GM12801 (cell line): Measurements from ENCODE around the gene AICDA.

Source experiments
- CTCF ChIP-seq: IDR thresholded peaks from one replicate; pipeline ENCODE4 v1.5.1; 2011; ENCODE audit warnings: control low read depth; ENCODE audit not compliant: insufficient read length; ENCODE audit errors: extremely low read depth

Gene AICDA

GRCh38 chr12:8589679-8590078, 23.0 kb downstream of the AICDA start:
- TF ChIP-seq CTCF = no peak

DNA sequence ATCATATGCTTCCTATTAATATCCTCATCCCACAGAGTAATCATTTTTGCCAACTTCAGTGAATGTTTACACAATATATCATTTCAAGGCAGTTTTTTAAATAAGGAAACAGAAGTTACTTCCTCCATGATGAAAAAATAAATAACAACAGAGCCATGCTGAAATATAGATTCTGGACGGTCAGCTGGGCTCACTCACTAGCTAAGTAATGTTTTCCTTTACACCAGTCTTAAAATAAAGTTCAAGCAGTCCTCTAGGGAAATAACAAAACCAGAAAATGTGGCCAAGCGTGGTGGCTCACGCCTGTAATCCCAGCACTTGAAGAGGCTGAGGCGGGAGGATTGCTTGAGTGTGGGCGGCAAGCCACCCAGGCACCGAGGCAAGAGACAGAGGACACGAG, 28.7 kb downstream of the AICDA start:
- no peak for TF ChIP-seq CTCF

DNA sequence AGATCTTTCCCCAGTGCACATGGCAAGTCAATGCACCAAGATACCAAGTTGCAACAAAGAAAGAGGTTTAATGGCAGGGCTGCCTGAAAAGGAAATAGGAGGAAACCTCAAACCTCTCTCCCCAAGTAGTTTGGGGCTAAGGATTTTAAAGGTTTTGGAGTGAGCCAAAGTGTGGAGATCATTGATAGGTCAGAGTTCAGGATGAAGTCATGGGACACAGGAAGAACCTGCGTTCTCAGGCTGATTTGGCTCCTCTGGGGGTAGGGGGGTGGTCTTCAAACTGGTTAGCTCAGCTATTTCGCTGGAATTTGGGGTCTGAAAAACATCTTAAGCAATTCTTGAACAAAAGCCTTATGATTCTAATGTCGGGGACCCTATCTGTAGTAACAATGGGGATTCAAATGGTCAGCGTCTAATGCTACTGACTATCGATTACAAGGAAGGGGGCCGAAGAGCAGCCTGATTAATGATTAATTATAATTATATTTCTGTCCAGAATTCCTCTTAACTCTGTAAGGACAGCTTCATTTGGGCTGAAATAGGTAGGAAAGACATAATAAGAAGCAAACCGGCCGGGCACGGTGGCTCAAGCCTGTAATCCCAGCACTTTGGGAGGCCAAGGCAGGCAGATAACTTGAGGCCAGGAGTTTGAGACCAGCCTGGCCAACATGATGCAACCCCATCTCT, 31.4 kb downstream of the AICDA start:
- no peak for TF ChIP-seq CTCF

DNA sequence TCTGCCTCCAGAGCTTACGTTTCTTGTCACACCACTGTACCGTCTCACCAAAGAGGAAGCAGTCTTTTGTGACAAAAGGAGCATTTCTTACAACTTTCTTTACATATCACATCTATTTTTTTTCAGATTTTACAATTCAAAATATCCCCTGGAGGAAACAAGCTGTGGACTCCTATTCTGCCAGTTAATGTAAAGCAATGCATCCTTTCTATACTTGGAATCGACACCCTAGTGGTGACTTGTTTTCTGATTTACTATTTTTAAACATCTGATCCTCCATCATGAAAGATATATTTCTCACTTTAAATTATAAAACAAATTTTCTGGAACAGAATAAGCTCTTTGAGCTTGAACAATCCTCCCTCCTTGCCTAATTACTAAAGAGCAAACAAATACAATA, 34.8 kb downstream of the AICDA start:
- TF ChIP-seq CTCF = no peak

- no peak for TF ChIP-seq CTCF
Measured at GRCh38 chr12:8572507-8572906, 40.2 kb downstream of the AICDA start.

- no peak for TF ChIP-seq CTCF
Measured at GRCh38 chr12:8566525-8566924, 46.1 kb downstream of the AICDA start.

GRCh38 chr12:8564656-8565055, 48.0 kb downstream of the AICDA start:
- TF ChIP-seq CTCF = no peak
